ENCODE data around the gene PPP3R1.
A peak's percentile ranks its signal among the peaks of the same experiment; 100 is the strongest.

Gene PPP3R1

DNA sequence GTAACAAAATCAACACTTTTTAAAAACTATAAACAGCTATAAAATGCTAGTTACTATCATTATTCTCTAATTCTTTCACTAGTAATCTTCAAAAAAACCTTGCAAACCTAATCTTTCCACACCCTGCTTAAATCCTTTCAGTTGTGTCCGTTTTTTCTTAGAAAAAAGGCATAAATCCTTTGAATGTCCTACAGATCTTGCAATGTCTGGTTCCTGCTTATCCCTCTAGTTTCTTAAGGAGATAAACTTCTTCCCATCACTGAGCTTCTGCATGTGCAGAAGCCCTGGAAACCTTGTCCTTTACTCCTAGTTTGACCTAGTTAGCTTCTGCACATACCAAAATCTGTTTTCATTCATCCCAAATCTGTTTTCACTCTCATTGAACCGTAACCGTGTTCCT lies 95.9 kb downstream of the PPP3R1 start:
- DNase-seq (ENCODE audit: low read depth), result no peak
- H3K4me3 ChIP-seq (ENCODE audit: low read depth, low read length), result peak overlapping the region; percentile 94
- TF ChIP-seq, protein P1, sequence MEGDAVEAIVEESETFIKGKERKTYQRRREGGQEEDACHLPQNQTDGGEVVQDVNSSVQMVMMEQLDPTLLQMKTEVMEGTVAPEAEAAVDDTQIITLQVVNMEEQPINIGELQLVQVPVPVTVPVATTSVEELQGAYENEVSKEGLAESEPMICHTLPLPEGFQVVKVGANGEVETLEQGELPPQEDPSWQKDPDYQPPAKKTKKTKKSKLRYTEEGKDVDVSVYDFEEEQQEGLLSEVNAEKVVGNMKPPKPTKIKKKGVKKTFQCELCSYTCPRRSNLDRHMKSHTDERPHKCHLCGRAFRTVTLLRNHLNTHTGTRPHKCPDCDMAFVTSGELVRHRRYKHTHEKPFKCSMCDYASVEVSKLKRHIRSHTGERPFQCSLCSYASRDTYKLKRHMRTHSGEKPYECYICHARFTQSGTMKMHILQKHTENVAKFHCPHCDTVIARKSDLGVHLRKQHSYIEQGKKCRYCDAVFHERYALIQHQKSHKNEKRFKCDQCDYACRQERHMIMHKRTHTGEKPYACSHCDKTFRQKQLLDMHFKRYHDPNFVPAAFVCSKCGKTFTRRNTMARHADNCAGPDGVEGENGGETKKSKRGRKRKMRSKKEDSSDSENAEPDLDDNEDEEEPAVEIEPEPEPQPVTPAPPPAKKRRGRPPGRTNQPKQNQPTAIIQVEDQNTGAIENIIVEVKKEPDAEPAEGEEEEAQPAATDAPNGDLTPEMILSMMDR (IDR thresholded peaks at IDR 0.05; ENCODE audit: insufficient read depth, low read depth, low read length, missing control alignments), result no peak

DNA sequence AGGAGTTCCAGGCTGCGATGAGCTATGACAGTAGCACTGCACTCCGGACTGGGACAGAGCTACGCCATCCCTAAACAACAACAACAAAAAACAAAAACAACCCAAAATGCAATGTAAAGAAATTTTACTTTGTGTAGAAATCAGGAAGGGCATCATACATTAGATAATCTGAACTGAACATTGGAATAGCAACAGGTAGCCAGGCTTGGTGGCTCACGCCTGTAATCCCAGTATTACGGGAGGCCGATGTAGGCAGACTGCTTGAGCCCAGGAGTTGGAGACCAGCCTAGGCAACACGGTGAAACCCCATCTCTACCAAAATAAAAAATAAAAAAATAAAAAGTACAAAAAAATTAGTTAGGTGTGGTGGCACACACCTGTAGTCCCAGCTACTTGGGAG lies 96.7 kb downstream of the PPP3R1 start:
- no peak overlapping the region for H3K4me3 ChIP-seq (ENCODE audit: low read depth, low read length)
- TF ChIP-seq, protein P1 (IDR thresholded peaks at IDR 0.05; ENCODE audit: insufficient read depth, low read depth, low read length, missing control alignments), result no peak
- no peak for DNase-seq (ENCODE audit: low read depth)

DNA sequence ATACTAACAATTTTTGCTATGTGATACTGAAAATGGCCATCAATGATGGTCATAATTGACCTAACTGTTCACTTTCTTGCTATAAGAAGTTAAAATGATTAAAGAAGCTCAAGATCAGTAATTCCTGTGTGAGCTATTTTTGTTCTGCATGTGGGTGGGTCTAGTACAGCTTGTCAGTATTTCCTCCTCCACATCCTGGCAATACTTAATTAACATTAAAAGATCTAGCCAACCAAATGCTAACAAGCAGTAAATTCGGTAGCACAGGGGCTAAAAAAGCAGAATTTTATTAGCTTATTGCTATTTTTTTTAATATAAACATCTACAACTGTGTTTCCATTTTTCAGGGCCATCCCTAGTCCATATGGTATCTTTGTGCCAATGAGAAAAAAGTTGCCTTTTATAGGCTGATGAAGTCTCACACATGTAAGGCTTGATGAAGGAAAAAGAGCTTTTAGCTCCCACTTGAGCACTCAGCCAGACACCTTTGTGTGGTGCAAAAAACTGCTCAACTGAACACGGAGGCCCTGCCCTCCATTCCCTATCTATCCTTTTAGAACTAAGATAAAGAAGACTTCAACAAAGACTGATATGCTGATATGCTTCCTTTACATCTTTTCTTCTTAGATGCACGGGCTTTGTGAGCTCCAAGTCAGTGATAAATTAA lies 99.5 kb downstream of the PPP3R1 start:
- no peak for DNase-seq (ENCODE audit: low read depth)
- TF ChIP-seq, protein P1 (IDR thresholded peaks at IDR 0.05; ENCODE audit: insufficient read depth, low read depth, low read length, missing control alignments), result no peak
- H3K4me3 ChIP-seq (ENCODE audit: low read depth, low read length), result no peak overlapping the region

DNA sequence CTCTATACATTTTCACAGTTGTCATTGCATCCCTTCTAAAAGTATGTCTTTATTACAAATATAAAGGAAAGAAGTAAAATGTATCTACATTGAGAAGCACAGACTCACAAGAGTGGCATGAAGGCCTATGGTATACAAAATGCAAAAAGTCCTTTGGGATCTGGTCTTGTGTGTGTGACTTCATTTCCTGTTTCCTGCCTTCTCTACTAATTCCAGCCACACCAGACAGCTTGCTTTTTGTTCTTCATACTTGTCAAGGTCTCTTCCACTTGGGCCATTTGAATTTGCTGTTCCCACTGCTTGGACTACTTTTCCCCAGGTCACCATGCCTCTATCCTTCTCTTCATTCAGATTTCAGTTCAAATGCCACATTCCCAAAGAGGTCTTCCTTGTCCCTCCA lies 101.3 kb downstream of the PPP3R1 start:
- no peak overlapping the region for H3K4me3 ChIP-seq (ENCODE audit: low read depth, low read length)
- TF ChIP-seq, protein P1 (IDR thresholded peaks at IDR 0.05; ENCODE audit: insufficient read depth, low read depth, low read length, missing control alignments), result no peak
- no peak for DNase-seq (ENCODE audit: low read depth)

DNA sequence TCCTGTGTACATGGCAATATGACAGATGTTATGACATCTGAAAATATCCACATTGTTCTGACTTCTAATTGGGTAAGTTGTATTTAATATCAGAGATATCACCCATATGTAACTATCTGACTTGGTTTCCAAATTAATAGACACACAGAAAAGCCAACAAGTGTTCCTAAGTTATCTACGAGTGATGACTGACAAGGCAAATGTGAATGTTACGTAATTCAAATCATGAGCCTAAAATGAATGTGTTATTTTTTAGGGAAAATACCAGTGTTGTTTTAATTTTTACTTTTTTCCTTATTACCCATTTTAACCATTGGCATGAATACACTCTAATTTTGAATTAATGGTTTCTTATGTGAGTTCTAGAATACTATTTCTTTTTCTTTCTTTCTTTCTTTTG lies 110.5 kb downstream of the PPP3R1 start:
- no peak overlapping the region for H3K4me3 ChIP-seq (ENCODE audit: low read depth, low read length)
- no peak for DNase-seq (ENCODE audit: low read depth)
- TF ChIP-seq, protein P1 (IDR thresholded peaks at IDR 0.05; ENCODE audit: insufficient read depth, low read depth, low read length, missing control alignments), result no peak

DNA sequence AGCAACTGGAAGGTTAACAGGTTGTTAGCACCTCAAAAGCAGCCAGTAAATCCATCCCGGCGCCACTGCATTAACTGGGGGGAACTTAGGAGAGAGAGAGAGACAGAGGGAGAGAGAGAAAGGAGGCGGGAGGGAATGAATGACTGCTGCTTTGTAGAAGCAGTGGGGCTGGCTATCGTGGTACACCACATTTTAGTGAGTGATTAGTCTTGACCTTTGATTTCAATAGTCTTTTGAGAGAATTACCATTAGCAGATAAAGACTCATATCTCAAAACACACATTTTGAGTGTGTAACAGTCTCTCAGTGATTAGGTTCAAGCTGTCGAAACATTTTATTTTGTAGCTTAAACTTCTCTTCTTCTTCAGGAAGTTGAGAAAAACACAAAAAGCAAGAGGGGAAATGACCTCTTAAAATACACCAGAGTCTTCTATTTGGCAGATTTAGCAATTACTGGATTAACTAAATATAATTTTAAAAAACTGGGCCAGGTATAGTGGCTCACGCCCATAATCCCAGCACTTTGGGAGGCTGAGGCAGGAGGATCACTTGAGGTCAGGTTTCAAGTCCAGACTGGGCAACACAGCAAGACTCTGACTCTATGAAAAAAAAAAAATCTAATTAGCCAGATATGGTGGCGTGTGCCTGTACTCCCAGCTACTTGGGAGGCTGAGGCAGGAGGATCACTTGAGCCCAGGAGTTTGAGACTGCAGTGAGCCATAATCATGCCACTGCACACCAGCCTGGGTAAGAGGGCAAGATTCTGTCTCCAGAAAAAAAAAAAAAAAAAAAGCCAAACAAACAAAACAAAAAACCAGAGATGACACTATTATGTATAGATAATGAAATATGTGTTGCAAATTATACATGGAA lies 116.6 kb downstream of the PPP3R1 start:
- no peak overlapping the region for H3K4me3 ChIP-seq (ENCODE audit: low read depth, low read length)
- no peak for DNase-seq (ENCODE audit: low read depth)
- TF ChIP-seq, protein P1 (IDR thresholded peaks at IDR 0.05; ENCODE audit: insufficient read depth, low read depth, low read length, missing control alignments), result no peak

All from GM12865 (cell line).